Raji (cell line): ENCODE data around the gene RASSF8.

Experiments used
- POLR2A ChIP-seq: IDR thresholded peaks from 2 replicates; pipeline ENCODE4 v1.6.1; 2011; ENCODE audit warnings: low read depth, low read length, control low read depth; ENCODE audit not compliant: insufficient read depth

The RASSF8 gene

GRCh38 chr12:26086936-26087335 lies 128.5 kb downstream of the RASSF8 start:
- no peak for TF ChIP-seq POLR2A

GRCh38 chr12:26088998-26089397 lies 130.5 kb downstream of the RASSF8 start:
- no peak for TF ChIP-seq POLR2A

- no peak for TF ChIP-seq POLR2A
These were observed 132.5 kb downstream of the RASSF8 start for GRCh38 chr12:26090836-26091510.

- TF ChIP-seq POLR2A, result no peak
These were observed 133.3 kb downstream of the RASSF8 start for GRCh38 chr12:26091822-26092221.

- TF ChIP-seq POLR2A, result no peak
These were observed 134.0 kb downstream of the RASSF8 start for GRCh38 chr12:26092346-26093105.

- no peak for TF ChIP-seq POLR2A
These were observed 136.7 kb downstream of the RASSF8 start for GRCh38 chr12:26095186-26095585.

- no peak for TF ChIP-seq POLR2A
These were observed 137.6 kb downstream of the RASSF8 start for GRCh38 chr12:26096036-26096435.

GRCh38 chr12:26097046-26097878 lies 138.8 kb downstream of the RASSF8 start:
- no peak for TF ChIP-seq POLR2A

- no peak for TF ChIP-seq POLR2A
These were observed 142.3 kb downstream of the RASSF8 start for GRCh38 chr12:26100666-26101349.

- TF ChIP-seq POLR2A, result no peak
These were observed 142.9 kb downstream of the RASSF8 start for GRCh38 chr12:26101350-26101734.

GRCh38 chr12:26101763-26102162 lies 143.3 kb downstream of the RASSF8 start:
- TF ChIP-seq POLR2A, result no peak

- no peak for TF ChIP-seq POLR2A
These were observed 144.5 kb downstream of the RASSF8 start for GRCh38 chr12:26102953-26103352.

GRCh38 chr12:26106347-26106746 lies 147.9 kb downstream of the RASSF8 start:
- TF ChIP-seq POLR2A, result no peak

GRCh38 chr12:26108915-26109314 lies 150.4 kb downstream of the RASSF8 start:
- TF ChIP-seq POLR2A, result no peak

GRCh38 chr12:26109343-26109881 lies 150.9 kb downstream of the RASSF8 start:
- no peak for TF ChIP-seq POLR2A

- TF ChIP-seq POLR2A, result no peak
These were observed 153.8 kb downstream of the RASSF8 start for GRCh38 chr12:26112232-26112631.
